GM13977 (cell line): ENCODE data around the gene PAN2.
"Not testable (repeated sequence)": the region's sequence is repeated elsewhere in the genome, so short reads cannot be mapped to it uniquely, and the experiment has no call there.

Experiments used
- DNase-seq: peaks from one replicate; pipeline ENCODE4 v3.0.0; 2012; ENCODE audit warnings: low spot score
- CTCF ChIP-seq: IDR thresholded peaks from 2 replicates; pipeline ENCODE4 v1.5.1; 2012; ENCODE audit warnings: mild to moderate bottlenecking, control low read depth; ENCODE audit not compliant: insufficient read depth; ENCODE audit errors: extremely low read depth, missing control alignments
- in situ Hi-C: fragments of 300-500 bp; cut with MboI; formaldehyde crosslinking; loops from one replicate; pipeline ENCODE4 v1.12.0; 2022; ENCODE audit warnings: low sequenced_read_pairs, low pct_unique_long_range_greater_than_20kb, mixed read lengths, inconsistent platforms; ENCODE audit not compliant: unreplicated experiment

The PAN2 gene

GRCh38 chr12:56359851-56360767 lies 26.3 kb upstream of the PAN2 start, which contains the start of gene STAT2:
TSS of gene STAT2 (minus strand) at chr12:56360107. CDS start at chr12:56356571, 3,536 bp downstream.
- no peak for TF ChIP-seq CTCF
- in situ Hi-C loops, result no loop called here
- DNase-seq, result peak; percentile 92

- in situ Hi-C loops, result no loop called here
- no peak for DNase-seq
- no peak for TF ChIP-seq CTCF
These were observed 25.2 kb upstream of the PAN2 start for GRCh38 chr12:56358836-56359532.

- TF ChIP-seq CTCF, result no peak
- in situ Hi-C loops, result no loop called here
These were observed 17.5 kb upstream of the PAN2 start for GRCh38 chr12:56351325-56351724.

GRCh38 chr12:56350662-56351061 lies 16.9 kb upstream of the PAN2 start:
- no peak for TF ChIP-seq CTCF
- DNase-seq, result no peak
- in situ Hi-C loops, result no loop called here

More at GRCh38 chr12:56351325-56351724, 17.5 kb upstream of the PAN2 start:
- no peak for DNase-seq

- DNase-seq, result no peak
- in situ Hi-C loops, result no loop called here
- TF ChIP-seq CTCF, result no peak
These were observed 15.0 kb upstream of the PAN2 start for GRCh38 chr12:56348776-56349175.

- in situ Hi-C loops, DNase-seq: not testable (repeated sequence)
These were observed 13.5 kb upstream of the PAN2 start for GRCh38 chr12:56347255-56347654.

- in situ Hi-C loops, result no loop called here
- peak; percentile 28 for TF ChIP-seq CTCF
- no peak for DNase-seq
These were observed 12.9 kb upstream of the PAN2 start for GRCh38 chr12:56346675-56347074.

- in situ Hi-C loops, DNase-seq: not testable (repeated sequence)
These were observed 8.5 kb upstream of the PAN2 start for GRCh38 chr12:56342290-56342689.
